CD4-positive, alpha-beta T cell treated with Interleukin-15 for 4 hours (primary cell): ENCODE data around the gene ECPAS.
"Not testable (repeated sequence)": the region's sequence is repeated elsewhere in the genome, so short reads cannot be mapped to it uniquely, and the experiment has no call there.

Experiments
- DNase-seq: peaks from one replicate; pipeline ENCODE4 v3.0.0-alpha.2; 2020; ENCODE audit warnings: low spot score

The ECPAS gene

DNA sequence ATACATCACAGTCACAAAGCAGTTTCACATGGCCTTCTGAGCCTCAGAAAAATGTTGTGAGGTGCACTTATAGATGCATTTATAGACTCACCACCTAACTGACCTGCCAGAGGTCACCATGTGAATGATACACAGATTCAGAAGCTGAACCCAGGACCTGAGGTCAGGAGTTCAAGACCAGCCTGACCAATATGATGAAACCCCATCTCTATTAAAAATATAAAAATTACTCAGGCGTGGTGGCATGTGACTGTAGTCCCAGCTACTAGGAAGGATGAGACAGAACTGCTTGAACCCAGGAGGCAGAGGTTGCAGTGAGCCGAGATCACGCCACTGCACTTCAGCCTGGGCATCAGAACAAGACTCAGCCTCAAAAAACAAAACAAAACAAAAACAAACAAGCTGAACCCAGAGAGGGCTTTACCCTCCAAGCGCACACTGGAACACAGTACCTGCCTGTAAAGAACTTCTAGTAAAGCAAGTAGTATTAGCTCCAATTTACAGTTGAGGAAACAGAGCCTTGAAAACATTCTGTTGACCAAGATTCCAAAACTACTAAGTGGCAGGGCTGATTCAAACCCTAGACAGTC, 16.3 kb downstream of the ECPAS start:
- no peak for DNase-seq

DNA sequence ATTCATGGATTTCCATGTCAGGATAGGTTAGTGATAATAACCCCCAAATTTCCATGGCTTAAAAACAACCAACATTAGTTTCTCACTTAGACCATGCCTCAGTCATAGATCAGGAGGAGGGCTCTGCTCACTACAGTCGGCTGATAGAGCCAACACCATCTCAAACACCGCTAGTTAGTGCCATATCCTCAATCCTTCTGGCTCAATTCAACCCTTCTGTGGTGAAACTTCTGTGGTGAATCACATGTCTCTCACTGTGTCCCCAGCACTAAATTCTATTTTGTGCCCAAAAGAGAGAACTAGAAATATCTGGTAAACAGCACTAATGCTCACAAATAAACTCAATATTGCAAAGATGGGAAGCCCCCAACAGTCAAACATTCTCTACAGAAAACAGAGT, 21.1 kb downstream of the ECPAS start:
- DNase-seq = no peak

DNA sequence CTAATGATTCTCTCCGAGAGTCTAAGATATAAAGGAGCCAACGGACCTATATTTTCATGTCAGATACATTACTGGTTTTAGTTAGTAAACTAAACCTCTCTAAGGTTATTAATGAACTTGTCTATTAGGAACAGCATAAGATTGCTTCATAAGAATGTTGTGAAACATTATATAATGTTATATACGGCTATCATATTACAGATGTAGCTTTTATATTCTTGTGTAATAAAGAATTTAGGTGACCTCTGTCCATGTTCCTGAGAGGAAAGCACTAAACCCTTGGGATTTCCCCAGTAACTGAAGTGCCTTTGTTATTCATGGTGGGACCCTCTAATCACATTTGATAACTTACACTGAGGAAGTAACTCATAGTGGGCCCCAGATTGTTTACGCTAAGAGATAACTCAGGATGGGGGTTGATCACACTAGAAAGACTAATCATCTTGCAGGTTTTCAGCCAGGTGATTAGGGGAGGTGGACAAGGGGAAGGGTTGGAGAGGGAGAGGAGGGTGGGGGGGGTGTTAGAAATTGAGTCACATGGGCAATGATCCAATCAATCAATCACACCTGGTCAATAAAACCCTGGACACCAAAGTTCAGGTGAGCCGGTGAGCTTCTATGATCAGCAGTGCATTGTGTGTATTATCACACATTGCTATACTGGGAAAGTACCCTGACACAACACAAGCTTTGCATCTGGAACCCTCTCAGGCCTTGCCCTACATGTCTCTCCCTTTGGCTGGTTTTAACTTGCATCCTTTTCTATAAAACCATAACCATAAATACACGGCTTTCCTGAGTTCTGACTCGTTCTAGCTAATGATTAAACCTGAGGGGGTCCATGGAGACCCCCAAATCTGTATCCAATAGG, 25.8 kb downstream of the ECPAS start:
- no peak for DNase-seq

DNA sequence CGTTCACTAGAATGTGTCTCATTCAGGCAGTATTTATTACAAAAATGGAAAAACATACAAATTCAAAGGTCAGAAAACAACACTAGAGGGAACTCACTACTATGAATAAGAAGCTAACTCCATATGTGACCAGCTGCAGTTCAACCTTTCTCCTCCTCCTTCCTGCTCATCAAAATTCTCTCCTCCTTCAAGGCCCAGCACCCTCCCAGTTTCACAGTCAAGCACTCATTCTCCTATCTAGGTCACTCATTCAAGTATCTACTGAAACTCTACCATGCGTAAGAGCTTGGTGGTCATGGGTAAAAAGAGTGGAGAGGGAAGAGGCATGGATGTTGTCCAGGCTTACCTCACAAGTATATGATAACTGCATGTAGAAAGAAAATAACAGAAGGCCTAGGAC, 27.7 kb downstream of the ECPAS start:
- DNase-seq = no peak

DNA sequence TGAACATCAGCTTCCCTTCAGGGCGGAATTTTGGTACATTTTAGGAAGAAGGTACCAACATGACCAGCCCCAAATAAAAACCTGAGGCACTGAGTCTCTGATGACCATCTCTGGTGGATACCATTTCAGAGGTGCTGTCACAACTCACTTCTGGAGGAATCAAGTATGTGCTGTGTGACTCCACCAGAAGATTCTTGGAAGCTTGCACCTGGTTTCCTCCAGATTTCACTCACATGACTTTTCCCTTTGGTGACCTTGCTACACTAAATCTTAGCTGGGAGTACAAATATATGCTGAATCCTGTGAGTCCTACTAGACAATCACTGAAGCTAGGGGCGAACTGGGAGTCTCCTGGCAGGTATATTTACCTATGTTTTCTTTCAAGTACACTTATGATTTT, 28.5 kb downstream of the ECPAS start:
- no peak for DNase-seq

DNA sequence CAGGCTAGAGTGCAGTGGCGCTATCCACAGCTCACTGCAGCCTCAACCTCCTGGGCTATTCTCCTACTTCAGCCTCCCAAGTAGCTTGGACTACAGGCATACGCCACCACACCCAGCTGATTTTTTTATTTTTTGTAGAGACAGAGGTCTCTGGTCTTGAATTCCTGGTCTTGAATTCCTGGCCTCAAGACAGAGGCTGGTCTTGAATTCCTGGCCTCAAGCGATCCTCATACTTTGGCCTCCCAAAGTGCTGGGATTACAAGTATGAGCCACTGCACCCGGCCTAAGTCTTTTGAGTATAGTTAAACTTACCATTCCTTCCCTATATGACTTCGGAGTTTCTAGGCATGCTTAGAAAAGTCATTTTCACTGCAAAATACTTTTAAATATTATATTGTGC, 29.4 kb downstream of the ECPAS start:
- no peak for DNase-seq

DNA sequence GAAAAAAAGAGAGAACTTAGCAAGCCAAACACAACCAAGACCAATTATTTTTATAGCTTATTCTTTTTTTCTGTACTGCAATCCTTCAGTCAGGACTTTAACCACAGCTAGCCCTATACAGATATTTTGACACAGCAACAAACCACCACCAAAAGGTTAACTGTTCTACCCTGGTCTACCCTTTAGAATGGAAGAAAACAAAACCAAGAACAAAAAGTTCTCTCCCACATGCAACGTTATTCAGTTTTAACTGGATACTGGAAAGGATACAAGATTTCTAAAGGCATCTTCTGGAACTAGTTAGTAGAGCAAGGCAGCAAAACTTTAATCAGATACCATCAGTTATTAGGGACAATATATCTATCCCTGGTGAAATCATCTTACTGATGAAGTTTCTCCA, 32.6 kb downstream of the ECPAS start:
- DNase-seq = no peak

DNA sequence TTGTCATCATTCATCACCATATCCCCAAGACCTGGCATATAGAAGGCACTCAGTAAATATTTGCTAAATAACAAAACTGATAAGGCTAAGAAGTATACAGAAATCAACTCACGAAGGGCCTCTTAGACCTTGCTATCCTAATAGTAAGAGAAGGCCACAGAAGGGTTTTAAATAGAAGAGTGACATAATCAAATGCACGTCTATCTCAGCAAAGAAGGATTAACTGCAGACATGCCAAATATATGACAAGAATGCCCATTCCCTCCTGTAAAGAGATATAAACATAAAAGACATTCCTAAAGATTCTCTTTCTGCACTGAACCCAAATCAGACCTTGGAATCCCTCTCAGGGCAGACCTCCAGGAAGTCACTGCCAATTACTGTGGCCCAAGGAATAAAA, 34.1 kb downstream of the ECPAS start:
- no peak for DNase-seq

DNA sequence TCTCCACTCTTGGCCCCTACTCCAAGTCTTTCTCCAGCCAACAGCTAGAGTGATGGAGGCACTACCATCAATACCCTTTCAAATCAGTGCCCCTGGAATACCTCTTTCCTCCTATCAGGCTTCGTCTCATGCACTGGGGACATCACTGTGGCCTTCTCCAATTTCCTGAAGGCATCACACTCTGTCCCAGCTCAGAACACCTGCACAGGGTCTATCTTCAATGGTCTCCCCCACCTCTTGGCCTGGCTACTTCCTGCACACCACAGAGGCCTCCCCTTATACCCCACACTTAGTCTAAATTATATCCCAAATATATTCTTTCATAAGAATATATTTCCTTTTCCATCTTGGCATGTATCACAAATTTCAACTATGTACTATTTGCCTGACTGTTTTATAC, 34.5 kb downstream of the ECPAS start:
- no peak for DNase-seq

DNA sequence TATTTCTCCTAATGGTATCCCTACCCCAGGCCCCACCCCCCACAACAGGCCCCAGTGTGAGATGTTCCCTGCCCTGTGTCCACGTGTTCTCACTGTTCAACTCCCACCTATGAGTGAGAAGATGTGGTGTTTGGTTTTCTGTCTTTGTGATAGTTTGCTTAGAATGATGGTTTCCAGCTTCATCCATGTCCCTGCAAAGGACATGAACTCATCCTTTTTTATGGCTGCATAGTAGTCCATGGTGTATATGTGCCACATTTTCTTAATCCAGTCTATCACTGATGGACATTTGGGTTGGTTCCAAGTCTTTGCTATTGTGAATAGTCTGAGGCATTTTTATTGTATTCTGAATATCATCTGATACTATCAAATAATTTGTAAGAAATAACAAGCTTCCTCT, 38.4 kb downstream of the ECPAS start:
- not testable (repeated sequence) for DNase-seq

DNA sequence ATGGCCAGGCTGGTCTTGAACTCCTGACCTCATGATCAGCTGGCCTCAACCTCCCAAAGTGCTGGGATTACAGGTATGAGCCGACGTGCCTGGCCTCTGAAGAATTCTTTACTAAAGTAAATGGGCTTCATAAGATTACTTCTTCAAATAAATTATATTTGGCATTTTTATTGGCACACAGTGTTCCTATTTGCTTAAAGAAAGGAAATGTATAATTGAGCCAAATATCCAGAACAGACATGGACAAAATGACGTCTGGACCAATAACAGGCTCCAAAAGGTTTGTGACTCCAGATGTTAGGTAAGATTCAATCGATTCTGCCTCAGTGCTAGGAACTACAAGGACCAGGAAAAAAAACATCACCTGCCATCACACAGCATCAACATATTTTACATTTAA, 40.7 kb downstream of the ECPAS start:
- no peak for DNase-seq

DNA sequence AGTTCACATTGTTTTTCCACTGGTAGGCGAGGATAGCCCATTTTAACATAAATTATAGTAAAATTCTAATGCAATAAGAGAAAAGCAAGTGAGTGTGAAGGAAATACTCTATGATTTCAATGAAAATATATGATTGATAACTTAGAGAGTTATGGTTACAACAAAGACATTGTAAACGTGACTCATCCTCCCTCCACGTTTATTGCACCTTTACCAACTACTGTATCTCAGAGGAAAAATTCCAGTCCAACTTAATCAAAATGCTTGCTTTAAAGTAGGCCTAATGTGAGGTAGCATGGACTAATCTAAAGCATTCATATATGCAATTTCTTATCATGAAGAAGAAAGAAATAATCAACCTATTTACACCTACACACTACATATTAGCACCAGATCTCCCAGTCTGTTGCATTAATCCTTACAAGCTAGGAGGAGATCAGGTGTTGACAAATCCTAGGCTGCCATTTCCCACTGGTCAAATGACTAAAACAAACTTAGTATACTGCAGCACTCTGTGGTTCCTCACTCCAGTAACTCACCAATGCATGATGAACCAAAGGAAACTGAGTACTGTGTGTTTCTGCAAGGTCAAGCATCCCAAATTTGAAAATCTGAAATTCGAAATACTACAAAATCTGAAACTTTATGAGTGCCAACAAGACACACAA, 41.7 kb downstream of the ECPAS start:
- DNase-seq = no peak

DNA sequence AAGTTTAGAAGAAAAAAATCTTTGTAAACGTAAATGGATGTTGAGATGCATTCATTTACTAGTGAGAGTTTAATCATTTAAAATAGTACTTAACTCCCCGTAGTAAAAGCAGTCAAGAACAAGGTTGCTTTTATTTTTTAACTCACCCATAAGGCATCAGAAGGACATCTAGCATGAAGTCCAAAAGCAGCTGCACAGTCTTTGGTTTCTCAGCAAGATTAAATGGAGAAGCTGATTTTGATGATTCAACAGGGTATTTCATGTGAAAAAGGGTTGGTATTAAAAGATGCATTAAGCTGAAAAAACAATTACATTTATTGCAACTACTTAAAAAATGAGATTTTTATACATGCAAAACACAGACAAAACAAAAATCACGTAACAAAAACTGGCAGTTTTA, 44.0 kb downstream of the ECPAS start:
- no peak for DNase-seq

DNA sequence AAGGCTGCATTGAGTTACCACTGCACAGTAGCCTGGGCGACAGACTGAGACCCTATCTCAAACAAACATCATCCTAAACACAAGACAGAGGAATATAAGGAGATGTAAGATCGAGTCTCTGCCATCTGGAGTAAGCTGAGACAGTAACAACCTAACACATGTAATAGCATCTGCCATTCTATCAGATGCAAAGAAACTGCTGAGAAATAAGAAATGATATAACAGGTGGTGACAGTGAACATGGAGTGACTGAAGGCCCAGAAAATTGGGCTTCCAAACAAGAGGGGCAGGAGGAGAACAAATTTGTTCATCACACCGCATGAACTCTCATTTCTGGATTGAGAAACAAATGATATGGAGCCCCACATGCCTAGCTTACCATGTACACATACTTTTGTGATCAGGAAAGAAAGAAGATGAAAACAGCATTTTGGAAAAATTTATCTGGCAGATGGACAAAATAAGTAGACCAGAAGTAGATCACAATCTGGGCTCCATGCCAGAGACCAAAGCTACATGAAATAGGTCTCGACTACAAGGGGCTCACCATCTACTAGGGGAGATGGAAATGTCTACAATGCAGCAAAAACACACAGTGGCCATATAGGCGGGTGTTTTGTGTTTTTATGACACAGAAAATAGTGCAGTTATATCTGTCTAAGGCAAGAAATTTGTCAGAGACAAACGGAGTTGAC, 45.5 kb downstream of the ECPAS start:
- DNase-seq = no peak

DNA sequence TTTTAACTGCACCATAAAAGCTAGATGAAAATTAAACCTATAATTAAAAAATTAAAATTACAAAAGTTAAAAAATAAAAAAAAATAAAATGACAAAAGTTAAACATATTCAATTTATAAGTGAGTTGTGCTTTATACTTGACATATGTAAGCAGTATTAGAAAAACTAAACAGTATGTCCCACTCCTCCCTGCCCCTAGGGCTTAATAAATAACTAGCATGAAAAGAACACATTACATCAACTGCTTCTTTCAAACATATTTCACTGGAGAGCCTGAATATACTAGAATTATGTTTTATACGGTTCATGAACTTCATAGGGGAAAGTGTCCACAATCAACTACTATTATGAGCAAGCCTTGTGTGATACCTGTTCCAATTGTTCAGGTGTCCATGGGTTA, 47.6 kb downstream of the ECPAS start:
- DNase-seq = no peak

DNA sequence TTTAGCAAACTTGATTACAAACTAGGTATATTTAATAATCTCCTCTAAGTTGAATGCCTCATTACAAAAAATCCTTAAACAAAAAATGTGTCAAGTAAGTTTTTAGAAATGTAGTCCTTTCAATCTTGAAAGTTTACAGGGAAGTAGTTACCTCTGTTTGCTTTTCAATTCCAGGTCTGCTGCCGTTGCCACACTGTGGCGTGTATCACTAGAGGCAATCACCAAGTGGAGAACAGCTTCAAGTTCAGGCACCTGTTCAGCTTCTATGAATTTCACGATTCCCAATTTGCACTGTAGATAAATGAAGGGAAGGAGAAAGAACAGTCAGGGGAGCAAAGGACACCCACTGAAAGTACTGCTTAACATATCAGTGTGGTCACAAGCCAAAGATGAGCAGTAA, 51.1 kb downstream of the ECPAS start:
- DNase-seq = no peak

DNA sequence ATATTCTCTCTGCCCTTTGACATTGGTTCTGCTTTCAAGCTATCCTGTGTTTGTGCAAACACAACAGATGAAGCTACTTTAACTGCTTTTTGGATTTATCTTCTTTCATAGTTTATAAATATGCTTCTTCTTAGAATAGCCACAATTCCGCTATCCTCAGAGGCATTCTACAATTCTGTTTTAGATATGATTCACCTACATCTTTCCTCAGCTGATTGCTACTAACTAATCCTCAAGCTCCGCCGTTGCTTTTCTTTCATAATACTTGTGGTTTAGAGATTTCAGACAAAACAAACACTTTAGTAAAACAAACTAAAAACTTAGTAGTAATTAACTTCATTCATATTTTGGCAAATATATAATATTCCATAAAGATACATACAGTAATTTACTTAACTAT, 52.5 kb downstream of the ECPAS start:
- no peak for DNase-seq

DNA sequence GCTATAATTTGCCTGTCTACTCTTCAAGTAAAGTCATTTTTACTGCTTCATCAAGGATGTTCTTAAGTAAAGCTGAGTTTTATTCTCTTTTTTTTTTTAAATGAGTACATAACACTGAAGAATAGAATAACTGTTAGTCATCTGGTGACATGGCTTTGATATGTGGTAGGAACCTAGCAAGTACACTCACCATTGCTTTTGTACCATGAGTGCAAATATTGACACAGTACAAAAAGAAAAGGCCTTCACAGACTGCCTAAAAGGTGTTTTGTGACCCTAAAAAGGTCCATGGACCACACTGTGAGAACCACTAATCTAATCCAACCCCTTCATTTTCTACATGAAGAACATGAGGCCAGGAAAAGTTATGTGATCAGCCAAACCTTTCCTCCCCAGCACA, 55.0 kb downstream of the ECPAS start:
- DNase-seq = no peak

DNA sequence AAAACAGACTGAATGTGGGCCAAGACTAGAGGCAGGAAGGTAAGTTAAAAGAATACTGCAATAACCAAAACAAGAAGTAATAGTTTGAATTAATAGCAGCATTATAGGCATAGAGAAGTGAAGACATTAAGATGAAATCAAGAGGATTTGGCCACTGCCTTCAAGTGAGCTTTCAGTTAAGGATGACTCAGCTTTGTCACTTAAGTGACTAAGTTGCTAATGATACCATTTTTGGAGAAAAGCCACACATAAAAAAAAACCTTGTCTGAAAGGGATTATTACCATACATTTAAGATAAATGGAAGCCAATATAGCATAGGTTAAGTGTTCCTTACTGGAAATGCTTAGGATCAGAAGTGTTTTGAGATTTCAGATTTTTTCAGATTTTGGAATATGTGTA, 57.0 kb downstream of the ECPAS start:
- no peak for DNase-seq

DNA sequence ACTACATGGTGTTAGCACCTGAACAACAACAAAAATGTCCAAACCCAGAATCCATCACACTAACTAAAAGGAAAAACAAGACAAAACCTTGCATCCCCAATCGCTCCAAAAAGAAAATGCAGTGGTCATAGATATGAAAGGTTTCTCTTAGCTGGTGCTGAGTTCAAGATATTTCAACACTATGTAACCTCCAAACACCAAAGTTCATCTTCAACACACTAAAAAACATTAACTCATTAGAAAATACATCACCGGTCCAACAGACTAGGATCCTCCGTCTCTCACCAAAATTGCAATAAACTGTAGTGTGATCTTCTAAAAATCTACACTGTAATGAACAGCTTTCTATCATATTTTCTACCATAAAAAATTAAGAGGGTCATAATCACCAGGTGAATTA, 60.8 kb downstream of the ECPAS start:
- no peak for DNase-seq

DNA sequence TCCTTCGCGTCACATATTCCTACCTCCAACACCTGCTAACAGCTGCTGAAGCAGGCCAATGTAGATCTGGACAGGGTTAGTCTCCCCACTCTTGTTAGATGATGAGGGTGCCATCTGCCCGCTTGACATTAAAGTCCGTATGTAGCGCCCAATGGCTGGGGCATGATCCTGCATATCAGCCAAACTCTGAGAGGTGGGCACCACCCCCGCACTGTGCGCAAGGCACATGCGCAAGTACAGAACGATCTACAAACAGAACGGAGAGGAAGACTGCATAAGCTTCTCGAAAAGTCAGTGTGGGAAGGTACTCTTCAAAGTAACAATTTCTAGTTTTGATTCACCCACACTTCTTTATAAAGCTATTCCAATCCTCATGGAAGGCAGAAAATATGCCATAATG, 69.8 kb downstream of the ECPAS start:
- no peak for DNase-seq

DNA sequence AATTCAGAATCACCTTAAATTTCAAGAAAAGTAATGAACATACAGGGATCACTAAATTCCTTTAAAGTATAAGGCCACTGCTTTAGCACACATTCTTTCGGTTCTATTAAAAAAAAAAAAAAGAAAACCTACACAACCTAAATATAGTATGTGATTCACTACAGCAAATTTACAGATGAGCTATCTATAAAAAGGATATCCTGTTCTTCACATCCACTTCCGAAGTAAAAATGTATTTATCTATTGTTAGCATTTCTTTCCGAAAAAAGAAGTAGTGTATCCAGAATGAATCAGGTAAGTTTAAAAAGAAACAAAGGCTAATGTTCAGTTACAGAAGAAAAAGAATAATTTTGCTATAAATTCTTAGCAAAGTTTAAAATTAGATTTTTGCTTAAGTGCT, 70.2 kb downstream of the ECPAS start:
- DNase-seq = no peak

DNA sequence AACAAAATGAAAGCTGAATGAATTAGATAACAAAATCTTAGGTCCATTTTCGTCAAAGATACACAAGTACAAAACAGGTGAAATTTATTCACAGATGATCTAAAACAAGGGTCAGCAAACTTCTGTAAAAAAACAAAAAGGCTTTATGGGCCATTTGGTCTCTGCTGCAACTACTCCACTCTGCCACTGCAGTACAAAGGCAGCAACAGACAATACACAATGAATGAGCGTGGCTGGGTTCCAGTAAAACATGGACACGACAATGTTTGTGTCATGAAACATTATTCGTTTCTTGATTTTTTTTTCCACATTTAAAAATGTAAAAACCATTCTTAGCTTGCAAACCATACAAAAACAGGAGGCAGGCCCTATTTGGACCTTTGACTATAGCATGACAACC, 71.9 kb downstream of the ECPAS start:
- DNase-seq = no peak
